GM12872 (cell line): ENCODE data around the gene PPP1R37.

Experiments
- TF ChIP-seq, protein P1 (sequence below): IDR thresholded peaks from 3 replicates; pipeline ENCODE4 v1.5.1; 2011; ENCODE audit warnings: low read depth, mild to moderate bottlenecking, low read length, moderate library complexity; ENCODE audit not compliant: insufficient read depth

Gene PPP1R37

GRCh38 chr19:45079911-45080370 is 13.0 kb upstream of the PPP1R37 start:
- TF ChIP-seq, protein P1, sequence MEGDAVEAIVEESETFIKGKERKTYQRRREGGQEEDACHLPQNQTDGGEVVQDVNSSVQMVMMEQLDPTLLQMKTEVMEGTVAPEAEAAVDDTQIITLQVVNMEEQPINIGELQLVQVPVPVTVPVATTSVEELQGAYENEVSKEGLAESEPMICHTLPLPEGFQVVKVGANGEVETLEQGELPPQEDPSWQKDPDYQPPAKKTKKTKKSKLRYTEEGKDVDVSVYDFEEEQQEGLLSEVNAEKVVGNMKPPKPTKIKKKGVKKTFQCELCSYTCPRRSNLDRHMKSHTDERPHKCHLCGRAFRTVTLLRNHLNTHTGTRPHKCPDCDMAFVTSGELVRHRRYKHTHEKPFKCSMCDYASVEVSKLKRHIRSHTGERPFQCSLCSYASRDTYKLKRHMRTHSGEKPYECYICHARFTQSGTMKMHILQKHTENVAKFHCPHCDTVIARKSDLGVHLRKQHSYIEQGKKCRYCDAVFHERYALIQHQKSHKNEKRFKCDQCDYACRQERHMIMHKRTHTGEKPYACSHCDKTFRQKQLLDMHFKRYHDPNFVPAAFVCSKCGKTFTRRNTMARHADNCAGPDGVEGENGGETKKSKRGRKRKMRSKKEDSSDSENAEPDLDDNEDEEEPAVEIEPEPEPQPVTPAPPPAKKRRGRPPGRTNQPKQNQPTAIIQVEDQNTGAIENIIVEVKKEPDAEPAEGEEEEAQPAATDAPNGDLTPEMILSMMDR, result no peak

- TF ChIP-seq, protein P1, result no peak
Measured at GRCh38 chr19:45082170-45082569, 10.8 kb upstream of the PPP1R37 start.

DNA sequence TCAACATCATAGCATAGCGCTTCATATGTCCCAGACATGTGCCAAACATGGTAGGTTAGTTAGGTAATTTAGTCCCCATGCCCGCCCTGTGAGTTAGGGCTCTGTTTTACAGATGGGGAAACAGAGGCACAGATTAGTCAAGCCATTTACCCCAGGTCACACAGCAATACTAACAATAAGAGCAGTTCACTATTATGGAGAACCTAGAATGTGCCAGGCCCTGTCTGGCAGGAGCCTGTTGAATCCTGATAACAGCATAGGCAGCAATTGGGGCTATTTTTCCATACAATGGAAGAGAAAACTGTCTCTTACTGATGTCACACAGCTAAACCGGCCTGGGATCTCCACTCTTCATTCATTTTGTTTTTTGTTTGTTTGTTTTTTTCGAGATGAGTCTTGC is 6.5 kb upstream of the PPP1R37 start:
- TF ChIP-seq, protein P1, result no peak

DNA sequence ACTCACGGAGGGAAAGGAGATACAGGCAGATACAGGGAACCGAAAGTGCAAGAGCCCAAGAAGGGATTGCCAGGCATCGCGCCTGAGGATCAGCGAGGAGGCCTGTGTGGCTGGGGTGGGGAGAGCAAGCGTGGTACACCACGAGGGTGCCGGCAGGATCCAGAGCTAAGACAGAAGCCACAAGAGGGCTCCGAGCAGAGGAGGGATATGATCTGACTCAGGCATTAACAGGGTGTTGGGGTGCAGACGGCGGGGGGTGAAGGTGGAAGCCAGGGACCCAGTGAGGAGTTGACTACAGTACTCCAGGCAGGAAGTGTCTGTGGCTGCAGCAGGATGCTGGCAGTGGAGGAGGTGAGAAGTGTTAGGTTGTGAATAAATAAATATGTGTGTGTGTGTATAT is 5.4 kb upstream of the PPP1R37 start:
- TF ChIP-seq, protein P1, result 0 out of 3 replicates have a peak, but pooled peaks have one; percentile 5

- TF ChIP-seq, protein P1, result no peak
Measured at GRCh38 chr19:45090034-45090433, 2.9 kb upstream of the PPP1R37 start.

- TF ChIP-seq, protein P1, result no peak
Measured at GRCh38 chr19:45090606-45091005, 2.4 kb upstream of the PPP1R37 start.

DNA sequence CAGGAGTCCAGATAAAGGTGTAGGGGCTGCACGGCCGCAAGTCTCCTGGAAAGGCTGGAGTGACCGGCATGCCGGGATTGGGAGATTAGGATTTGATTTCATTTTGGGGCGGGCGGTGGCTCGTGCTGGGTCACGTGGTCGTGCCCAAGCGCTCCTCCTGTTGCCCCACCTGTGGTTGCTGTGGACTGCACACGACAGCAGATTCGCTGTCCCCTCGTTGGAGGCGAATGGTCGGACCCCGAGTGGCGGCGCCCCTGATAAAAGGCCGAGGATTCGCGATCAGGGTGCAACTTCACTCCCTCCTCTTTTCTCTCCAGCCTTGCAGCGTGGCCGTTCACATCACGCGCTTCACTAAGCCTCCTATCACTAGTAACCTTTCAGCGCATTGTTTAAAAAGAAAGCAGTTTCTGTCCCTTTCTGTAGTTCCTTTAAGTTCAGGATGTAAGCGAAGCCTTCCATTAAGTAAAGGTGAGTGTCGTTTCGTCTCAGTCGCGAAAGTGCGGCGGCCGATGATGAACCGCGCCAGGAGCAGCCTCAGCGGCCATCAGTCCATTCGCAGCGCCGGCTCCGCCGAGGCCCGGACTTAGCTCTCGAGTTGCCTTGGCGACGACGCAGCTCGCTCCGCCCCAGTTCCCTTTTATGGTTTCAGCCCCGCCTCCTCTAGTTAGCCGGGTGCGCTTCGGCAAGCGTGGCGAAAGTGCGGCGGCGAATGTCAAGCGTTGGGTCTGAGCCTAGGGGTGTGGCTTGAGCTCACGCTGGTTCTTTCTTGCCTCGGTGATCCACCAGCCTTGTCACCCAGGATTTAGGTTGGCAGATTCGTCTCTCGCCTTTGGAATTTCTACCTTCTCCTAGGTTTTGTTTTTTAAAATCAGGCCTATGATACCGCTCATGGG is 1.7 kb upstream of the PPP1R37 start:
- TF ChIP-seq, protein P1, result no peak
